HL-60/S4 (cell line): ENCODE results near the gene NPAS3.

ENCODE experiments used
- in situ Hi-C: fragments of 300-500 bp; cut with MboI; formaldehyde crosslinking; loops from 2 replicates; pipeline ENCODE4 v1.14.3; 2022; ENCODE audit warnings: low sequenced_read_pairs

The NPAS3 gene

DNA sequence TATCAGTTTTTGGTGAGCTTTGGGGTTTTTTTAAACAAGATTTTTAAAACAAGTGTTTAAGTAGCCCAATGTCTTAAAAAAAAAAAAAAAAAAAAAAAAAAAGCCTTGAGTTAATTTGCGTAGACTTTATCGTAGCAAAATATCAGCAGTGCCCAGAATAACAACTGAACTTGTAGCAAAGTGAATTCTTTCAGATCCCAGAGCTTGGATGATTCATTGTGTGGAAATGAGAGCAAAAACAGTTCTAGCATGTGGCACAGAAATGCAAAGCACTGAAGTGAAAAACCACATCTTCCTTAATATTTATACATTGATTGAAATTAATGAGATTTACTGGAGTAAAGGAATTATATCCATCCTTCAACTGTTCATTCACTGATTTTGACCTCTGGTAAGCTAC is 754.1 kb downstream of the NPAS3 start:
- in situ Hi-C loops = no loop called here

DNA sequence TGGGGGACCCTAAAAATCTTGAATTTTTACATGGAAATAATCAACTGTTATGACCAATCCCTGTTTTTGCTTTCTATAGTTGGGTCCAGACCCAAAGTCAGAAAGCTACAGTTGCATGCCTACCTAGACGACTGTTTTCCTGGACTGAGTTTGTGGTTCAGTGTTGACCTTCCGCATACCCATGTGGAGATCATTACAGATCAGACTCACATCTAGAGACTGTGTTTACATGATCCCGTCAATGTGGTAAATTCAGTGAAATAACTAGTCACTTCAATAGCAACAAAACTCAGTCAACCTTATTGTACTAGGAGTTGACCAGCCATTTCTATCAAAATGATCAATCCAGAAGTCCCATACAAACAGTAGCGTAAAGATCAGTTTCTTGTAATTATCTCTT is 754.6 kb downstream of the NPAS3 start:
- in situ Hi-C loops = no loop called here

DNA sequence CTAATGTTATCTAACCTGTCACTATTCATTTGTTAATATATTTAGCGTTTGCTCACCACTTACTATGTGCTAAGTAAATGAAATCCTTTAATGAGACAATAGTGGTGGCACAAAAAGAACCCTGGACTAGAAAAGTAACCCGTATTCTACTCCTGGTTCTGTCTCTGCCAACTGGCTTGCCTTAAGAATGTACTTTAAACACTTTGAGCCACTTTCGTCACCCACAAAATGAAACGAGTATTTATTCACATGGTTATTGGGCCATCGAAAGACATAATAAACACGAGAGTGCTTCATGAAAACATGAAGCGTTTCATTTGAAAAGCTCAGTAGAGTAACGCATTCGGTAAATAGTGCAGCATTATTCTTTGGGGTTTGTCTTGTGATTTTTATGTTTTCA is 757.5 kb downstream of the NPAS3 start:
- in situ Hi-C loops = no loop called here

DNA sequence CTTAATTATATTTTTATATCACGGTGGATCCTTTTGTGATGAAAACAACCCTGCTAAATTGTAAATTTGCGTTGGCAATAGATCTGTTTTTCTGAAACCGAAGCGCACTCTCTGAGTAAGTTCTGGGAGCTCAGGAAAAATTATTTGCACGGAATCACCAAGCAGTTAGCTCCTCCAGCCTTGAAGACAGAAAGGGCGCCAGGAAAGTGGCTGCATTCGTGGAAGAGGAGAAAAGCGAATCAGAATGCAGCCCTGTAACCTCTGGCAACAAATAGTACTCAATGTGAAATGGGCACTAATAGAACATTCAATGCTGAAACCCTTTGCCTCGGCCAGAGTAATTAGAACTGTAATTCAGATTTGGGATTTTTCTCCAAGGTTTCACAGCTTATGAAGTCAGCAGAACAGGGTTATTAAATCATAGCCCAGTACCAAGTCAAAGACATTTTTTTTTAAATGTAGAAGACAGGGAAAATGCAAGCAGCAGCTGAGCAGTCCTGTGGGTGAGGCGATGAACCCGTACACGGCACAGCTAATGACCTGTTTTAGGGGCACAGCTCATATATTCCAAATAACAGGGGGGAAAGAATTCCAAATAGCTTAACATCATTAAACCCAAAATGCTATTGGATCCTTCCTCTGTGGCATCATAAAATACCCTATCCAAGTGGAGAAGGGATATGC is 760.8 kb downstream of the NPAS3 start:
- in situ Hi-C loops = no loop called here

DNA sequence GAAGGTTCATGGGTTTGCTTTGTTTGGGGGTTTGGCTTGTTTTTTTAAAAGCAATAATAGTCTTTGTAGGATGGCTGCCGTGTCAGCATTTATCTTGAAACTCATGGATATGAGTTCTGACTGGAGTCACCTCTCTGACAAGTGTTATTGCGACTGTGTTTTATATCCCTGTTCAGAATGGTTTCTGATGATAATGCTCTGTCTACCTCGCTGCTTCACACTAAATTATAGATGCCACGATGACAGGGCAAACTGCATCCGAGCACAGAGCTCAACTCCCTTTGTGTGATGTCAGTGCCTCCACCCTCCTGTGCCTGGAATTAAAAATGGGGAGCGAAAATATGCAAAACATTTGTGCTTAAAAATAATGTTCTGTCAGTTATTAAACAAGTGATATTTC is 761.4 kb downstream of the NPAS3 start:
- in situ Hi-C loops = no loop called here

DNA sequence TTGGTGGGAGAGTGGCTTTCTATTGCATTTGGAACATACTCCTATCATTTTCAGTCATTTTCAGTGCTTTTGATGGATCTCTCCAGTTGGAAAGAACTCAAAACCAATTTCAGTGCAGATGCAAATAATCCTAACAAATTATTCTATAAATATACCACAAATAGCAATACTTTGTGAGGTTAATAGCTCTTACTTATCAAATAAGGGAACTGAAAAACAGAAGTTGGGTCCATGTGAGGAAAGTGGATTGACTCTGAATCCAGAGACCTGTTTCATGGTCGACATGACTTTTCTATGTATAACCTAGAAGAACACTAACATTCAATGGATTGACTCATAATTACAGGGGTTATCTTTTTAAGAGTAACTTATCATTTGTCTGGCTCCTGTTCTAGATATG is 763.6 kb downstream of the NPAS3 start:
- in situ Hi-C loops = no loop called here

DNA sequence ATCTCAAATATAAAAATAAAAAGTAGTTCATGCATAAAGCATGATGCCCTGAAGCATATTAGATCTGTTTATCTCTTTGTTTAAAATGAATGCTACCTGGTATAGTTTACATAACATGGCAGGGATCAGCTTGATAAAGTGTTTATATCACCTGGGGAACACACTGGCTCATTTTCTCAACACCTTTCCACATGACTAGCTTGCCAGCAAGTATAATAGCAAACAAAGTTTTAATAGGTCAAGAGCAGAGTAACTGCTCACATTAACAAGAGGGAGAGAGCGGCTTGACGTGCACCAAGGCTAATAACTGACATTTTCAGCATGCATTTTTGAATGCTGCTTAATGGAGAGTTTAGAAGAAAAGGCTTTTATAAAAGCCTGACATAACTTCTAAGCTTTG is 765.8 kb downstream of the NPAS3 start:
- in situ Hi-C loops = no loop called here

DNA sequence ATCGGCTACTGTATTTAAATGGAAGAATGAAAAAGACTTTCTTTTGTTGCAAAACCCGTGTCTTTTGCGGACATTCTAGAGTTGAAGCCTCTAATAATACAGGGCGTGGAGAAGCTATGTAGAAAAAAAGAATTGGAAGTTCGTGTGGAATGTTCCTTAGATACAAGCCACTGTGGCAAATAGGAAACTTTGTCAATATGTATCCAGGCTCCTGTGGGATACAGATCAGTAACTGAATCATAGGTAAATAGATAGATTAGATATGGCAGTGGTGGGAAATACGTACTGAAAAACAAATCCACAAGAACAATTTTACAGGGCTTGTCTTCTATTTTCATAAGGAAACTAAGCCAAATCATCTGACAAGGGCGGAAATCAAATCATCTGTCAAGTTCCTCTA is 766.8 kb downstream of the NPAS3 start:
- in situ Hi-C loops = no loop called here

DNA sequence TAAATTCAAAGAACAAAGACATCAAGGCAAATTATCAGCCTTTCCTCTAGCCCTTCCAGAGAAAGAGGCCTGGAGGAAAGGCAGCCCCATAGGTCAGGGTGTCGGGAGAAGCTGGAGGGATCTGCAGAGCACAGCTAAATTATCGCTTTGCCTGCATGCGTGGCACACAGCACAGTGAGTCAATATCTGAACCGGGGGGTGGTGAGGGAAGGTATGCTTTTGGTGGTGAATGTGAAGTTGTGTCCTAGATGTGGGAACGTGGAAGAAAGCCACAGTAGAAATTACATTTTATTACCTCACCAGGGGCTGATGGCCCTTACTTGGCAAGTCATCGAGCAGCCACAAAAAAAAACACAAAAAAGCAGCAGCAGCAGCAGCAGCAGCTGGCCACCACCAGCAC is 769.0 kb downstream of the NPAS3 start:
- in situ Hi-C loops = no loop called here

DNA sequence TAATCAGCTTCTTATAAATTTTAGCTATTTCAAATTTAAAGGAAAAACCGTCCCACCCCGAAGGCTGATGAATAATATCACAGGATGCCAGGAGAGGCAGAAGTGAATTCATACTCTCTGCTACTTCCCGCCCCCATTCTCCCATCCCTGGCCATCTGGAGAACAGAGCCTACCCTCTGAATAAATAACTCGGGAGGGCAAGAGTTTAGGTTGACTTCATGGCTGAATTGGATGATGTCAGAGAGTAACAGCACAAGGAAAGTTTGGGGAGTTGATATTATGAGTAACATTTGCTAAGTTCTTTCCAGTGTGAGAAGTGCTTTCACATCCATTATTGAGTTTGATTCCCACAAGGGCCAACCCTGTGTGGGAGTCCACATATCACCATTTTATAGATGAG is 770.6 kb downstream of the NPAS3 start:
- in situ Hi-C loops = no loop called here

DNA sequence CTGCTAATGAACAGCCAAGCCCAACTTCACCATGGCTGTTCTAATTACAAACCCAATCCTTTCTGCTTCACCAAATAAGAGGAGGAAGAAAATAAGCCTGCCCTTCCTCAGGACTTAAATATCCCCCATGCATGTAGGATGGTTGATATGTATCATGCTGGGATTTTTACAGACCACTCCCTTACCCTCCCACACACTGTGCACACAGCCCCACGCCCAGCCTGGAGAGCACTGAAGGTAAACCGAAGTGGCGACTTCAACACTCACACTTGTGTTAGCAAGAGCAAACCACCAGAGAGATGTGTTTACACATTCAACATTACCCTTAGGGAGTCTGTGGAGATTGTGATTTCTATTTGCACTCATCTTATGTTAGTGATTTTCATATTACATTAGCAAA is 771.0 kb downstream of the NPAS3 start:
- in situ Hi-C loops = no loop called here

DNA sequence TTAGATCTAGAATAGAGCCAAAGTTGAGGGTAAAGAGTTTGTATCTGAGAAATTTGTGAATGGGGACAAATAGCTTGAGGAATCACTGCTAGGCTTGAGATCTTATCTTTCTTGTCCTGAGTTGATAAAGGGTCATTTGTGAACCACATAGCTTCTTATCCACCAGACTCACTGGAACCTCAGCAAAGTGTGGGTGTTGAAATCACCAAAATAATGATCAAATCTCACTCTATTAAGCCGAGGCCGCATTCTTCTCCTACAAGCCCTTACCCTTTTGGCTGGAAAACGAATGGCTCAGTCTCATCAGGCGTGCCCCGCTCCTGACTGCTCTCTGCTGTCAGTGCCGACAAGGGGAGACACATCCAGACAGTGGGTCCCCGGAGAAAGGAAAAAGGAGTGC is 771.6 kb downstream of the NPAS3 start:
- in situ Hi-C loops = no loop called here

DNA sequence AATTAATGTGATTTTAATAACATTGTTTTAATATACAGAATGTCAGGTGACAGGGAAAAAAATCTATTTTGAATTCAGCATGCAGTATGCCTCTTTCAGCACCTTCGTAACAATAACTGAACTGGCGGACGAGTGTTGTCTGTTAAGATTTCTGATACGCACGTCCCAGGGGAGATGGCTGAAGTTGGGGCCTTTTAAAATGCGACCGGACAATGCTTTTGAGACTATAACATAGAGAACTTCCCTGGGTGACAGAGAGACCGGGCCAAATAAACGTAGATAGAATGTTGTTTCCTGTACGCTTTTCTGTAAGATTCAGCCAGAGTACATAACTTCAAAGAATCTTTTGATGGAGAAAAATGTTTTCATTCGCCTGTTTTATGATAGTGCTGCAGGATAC is 772.5 kb downstream of the NPAS3 start:
- in situ Hi-C loops = no loop called here

DNA sequence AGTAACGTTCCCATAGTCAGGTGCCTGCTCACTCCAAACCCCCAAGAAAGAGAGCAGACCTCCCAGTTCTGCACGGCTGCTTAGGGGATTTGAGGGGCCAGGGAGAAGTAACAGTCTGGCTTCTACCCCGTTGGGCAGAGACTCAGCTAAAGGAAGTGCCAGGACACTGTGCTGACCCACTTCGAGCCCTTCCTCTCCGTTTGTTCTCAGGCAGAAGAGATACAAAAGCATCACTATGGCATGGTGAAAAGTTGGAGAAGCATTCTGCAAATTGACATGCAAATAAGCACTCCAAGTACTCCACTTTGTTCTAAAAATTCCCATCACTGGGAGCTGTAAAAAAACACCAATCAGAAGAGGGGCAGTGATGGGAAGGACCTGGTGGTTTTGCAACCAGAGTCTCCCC is 773.1 kb downstream of the NPAS3 start:
- in situ Hi-C loops = no loop called here

DNA sequence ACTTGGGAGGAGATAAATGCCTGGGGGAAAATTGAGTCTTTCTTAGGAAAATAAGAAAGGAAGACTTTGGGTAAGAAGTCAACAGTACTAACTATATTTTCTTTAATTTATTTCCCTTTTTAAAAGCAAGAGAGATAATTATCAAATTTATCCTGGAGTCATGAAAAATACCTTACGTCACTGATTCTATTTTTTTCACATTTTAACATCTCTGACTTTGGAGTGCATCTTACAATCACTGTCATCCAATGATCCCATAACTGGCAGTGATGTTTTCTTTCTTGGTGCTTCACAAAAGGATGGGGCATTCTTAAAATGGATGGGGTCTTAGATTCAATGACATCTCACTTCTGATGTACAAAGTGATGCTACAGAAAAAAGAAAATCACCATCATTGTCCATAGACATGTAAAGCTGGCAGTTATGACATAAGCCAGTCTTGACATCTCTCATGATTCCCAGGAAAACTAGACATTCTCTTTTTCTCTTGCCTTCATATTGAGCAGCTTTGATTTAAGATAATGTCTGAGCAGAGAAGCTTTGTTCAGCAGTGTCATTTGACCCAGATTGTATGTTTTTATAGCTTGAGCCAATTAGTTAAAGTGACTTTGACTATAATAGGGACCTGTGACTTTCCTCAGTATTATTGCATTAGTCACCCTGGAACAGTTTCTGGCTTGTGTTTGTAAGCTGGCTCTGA is 776.0 kb downstream of the NPAS3 start:
- in situ Hi-C loops = no loop called here

DNA sequence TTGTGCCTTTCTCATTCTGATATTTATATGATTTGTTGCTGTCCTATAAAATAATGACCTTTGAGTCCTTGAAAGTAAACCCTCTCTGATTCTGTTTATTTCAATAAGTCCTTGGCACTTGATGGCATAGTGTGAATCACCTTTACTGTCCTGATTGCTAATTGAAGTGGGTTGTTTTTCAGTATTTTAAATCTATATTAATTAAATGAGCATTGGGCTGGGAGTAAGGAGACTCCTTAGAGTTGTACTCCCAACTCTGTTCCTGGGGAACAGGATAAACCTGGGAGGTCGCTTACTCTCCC is 776.5 kb downstream of the NPAS3 start:
- in situ Hi-C loops = no loop called here

DNA sequence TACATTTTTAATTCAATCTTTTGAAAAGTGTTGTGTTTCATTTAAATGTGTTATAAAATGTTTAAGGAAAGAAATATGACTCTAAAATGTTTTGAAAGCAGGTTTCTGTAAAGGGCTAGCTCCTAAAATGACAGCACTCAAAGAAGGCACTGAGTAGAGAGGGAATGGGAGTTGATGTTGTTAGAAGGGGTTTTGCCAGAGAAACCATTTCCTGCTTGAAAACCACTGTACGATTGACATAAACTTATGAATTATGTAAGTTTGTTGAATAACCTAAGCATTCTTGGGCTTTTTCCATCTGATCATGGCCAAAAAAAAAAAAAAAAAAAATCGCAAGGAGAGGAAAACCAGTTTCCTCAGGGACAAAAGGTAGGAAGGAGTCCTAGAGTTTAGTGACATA is 778.2 kb downstream of the NPAS3 start:
- in situ Hi-C loops = no loop called here

DNA sequence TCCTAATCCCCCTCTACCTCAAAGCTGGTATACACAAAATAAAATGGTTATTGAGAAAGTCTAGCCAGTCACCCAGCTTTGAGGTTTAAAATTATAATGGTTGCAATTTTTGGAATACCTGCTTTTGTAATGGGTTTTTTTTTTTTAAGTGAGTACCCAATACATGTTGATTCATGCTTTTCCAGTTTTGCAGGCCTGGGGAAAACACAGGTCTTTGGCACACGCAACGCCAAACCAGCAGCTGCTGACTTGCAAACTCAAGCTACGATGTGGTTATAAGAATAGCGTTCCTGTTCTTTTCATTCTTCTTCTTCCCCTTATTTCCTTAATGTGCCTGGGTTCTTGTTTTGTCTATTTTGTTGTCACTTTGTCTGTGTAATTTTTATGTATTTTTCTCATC is 779.2 kb downstream of the NPAS3 start:
- in situ Hi-C loops = no loop called here

DNA sequence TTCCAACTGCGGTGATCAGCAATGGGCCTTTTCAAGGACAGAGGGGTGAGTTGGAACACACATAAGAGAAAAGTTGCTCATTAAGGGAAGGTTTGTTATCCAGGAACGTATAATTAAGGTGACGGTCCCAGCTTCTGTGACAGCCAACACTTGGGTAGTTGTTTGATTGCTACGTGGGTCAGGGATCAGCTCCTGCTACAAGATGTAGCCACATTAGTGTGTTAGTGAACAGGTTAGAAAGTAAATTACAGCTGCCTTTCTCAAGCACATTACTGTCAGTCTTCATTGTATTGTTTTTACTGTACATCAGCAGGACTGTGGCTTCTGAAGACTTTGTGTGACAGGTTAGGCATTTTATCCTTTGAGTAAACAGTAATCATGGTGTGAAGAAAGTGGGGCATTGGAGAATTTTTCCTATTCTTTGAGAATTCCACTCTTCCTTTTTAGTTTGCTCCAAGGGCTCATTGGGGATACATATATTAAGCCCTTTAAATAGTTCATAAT is 781.7 kb downstream of the NPAS3 start:
- in situ Hi-C loops = no loop called here

DNA sequence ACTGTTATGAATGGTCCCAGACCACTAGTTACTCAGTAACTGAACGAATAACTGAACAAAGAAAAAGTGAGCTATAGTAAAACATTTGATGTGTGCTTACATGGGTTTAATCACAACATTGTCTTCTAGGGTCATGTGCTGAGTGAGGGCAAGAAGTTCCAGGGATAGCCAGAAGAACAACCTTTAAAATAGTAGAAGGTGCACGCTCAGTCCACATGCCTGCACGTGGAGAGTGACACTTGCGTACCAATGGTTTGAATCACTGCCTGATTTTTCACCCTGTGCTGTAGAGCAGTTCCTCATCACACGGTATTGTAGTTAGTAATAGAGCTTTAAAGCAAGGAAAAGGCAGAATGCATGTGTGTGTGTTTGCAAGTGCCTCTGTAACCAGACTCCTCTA is 788.0 kb downstream of the NPAS3 start:
- in situ Hi-C loops = no loop called here

DNA sequence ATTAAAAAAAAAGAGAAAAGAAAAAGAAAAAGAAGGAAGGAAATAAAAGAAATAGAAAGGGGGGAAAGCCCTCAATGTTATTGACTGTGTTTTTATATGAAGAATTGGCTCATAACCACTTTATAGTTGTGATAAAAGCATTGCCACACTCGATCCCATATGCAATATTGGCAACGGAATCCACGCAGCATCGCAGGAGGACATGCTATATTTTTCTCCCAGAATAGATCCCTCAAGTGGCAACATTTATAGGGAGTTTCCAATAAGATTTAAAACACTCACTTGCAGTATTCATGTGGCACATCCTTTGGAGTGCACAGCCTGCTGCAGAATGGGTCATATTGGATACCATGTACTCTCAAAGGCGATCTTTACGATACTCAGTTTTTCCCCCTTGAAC is 788.9 kb downstream of the NPAS3 start:
- in situ Hi-C loops = no loop called here

DNA sequence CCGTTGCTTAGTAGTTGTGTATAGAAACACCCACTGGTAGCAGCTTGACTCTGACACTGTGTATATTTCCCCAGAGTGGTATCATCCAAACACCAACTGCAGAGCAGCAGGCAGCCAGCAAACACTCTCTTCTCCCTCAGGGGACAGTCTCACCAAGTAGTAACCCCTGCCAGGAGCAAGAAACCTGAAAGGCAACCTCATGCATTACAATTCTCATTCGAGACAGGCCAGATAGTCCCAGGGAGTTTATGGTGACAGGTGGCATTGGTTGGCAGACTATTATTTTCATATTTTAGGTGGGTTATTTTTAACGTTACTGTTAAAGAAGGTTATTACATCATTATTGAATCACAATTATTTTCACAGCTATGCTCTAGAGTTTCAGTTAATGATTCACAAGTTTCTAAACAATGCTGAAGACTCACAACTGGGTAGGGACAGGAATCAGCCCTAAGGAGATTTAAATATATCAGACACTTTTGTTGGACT is 789.4 kb downstream of the NPAS3 start:
- in situ Hi-C loops = no loop called here

DNA sequence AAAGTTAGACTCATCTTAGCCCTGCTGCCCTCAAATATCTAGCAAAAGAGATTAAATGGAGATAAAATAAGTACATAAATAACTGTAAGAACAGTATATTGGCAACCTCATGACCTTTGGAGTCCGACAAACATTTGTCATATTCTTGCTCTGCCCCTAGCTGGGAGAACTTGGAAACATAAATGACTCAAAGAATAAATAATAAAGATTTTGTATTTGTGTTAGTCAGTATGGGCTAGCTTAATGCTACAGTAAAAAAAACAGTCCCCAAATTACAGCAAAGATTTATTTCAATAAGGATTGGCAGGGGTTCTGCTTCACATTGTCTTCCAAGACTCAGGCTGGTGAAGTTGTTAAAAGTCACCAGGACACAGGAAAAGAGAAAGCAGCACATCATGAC is 791.5 kb downstream of the NPAS3 start:
- in situ Hi-C loops = no loop called here
